Skeletal muscle satellite cell (primary cell): Measurements from ENCODE around the gene SPIB.

Experiments used
- H3K27me3 ChIP-seq: 2 replicates; pipeline ENCODE4 v1.7.0; 2013; ENCODE audit warnings: low read length; ENCODE audit not compliant: control insufficient read depth, insufficient read depth
- H3K36me3 ChIP-seq: 2 replicates; pipeline ENCODE4 v1.7.0; 2013; ENCODE audit warnings: mild to moderate bottlenecking, control low read depth, low read length; ENCODE audit not compliant: insufficient read depth
- H3K4me1 ChIP-seq: 2 replicates; pipeline ENCODE4 v1.7.0; 2013; ENCODE audit warnings: low read length; ENCODE audit not compliant: control insufficient read depth, insufficient read depth
- H3K4me2 ChIP-seq: 2 replicates; pipeline ENCODE4 v1.7.0; 2013; ENCODE audit warnings: mild to moderate bottlenecking, low read length
- H3K4me3 ChIP-seq: 2 replicates; pipeline ENCODE4 v1.7.0; 2013; ENCODE audit warnings: low read length
- H3K9ac ChIP-seq: 2 replicates; pipeline ENCODE4 v1.7.0; 2013; ENCODE audit warnings: mild to moderate bottlenecking, low read depth, low read length, moderate library complexity
- H3K9me3 ChIP-seq: replicated peaks from 2 replicates; pipeline ENCODE4 v1.7.0; 2013; ENCODE audit warnings: mild to moderate bottlenecking, control low read depth, low read length

SPIB gene

DNA sequence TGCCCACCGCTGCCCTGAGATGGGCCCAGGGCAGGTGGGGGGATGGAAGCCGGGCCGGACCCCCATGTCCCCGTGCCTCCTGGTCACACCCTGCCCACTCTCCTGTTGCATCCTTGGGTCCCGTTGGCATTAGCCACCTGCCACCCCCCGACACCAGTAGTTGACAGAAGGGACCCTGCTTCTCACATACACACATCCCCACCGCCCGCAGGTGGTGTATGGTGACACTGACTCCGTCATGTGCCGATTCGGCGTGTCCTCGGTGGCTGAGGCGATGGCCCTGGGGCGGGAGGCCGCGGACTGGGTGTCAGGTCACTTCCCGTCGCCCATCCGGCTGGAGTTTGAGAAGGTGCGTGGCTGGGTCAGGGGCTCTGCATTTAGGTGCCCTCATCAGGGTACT, 5.2 kb upstream of the SPIB start:
- no peak overlapping the region for H3K9ac ChIP-seq
- H3K4me1 ChIP-seq, result no peaks in the 10 kb centered on the region
- H3K27me3 ChIP-seq, result no peaks in the 10 kb centered on the region
- H3K4me2 ChIP-seq, result no peak overlapping the region
- H3K9me3 ChIP-seq, result no peaks in the 10 kb centered on the region
- H3K36me3 ChIP-seq, result no peaks in the 10 kb centered on the region
- H3K4me3 ChIP-seq, result no peak overlapping the region

DNA sequence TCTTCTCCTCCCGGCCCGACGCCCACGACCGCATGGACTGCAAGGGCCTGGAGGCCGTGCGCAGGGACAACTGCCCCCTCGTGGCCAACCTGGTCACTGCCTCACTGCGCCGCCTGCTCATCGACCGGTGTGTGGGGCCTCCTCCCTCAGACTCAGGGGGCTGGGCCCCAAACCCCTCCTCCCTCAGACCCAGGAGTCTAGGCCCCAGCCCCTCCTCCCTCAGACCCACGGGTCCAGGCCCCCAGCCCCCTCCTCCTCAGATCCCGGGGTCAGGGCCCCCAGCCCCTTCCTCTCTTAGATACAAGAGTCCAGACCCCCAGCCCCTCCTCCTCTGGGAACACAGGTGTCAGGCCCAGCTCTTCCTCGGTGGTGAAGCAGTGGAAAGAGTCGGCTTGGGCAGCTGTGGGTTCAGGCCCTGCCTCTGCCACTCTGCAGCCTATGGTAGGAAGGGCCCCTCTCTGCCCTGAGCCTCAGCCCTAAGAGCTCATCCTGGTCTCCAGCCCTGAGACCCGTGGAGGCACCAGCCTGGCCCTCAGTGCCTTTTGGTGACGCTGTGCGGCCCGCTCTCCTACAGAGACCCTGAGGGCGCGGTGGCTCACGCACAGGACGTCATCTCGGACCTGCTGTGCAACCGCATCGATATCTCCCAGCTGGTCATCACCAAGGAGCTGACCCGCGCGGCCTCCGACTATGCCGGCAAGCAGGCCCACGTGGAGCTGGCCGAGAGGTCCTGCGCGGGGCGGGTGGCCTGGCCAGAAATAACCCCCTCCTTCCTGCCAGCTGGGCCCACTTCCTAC, 3.7 kb upstream of the SPIB start:
- no peaks in the 10 kb centered on the region for H3K36me3 ChIP-seq
- no peak overlapping the region for H3K4me3 ChIP-seq
- no peaks in the 10 kb centered on the region for H3K9me3 ChIP-seq
- H3K4me2 ChIP-seq, result no peak overlapping the region
- peaks cover 13% of the 10 kb centered on the region for H3K27me3 ChIP-seq
- no peak overlapping the region for H3K9ac ChIP-seq
- no peaks in the 10 kb centered on the region for H3K4me1 ChIP-seq

DNA sequence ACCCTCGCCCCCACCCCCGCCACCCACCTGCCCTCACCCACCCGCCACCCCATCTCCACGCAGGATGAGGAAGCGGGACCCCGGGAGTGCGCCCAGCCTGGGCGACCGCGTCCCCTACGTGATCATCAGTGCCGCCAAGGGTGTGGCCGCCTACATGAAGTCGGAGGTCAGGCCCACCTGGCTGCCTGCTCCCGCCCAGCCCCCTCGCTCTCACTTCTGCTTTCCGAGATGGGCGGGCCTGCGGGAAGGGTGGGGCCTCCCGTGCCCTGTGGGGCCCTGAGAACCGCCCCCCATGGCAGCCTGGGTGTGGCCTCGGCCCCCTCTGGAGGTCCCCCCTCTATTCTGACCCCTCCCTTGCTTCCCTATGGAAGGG, 3.1 kb upstream of the SPIB start:
- Histone ChIP-seq H3K4me2 (no peak overlapping the region), H3K27me3 (peaks cover 14% of the 10 kb centered on the region), H3K9ac (no peak overlapping the region), H3K9me3 (no peaks in the 10 kb centered on the region), H3K4me1 (no peaks in the 10 kb centered on the region), H3K4me3 (no peak overlapping the region), H3K36me3 (no peaks in the 10 kb centered on the region)

DNA sequence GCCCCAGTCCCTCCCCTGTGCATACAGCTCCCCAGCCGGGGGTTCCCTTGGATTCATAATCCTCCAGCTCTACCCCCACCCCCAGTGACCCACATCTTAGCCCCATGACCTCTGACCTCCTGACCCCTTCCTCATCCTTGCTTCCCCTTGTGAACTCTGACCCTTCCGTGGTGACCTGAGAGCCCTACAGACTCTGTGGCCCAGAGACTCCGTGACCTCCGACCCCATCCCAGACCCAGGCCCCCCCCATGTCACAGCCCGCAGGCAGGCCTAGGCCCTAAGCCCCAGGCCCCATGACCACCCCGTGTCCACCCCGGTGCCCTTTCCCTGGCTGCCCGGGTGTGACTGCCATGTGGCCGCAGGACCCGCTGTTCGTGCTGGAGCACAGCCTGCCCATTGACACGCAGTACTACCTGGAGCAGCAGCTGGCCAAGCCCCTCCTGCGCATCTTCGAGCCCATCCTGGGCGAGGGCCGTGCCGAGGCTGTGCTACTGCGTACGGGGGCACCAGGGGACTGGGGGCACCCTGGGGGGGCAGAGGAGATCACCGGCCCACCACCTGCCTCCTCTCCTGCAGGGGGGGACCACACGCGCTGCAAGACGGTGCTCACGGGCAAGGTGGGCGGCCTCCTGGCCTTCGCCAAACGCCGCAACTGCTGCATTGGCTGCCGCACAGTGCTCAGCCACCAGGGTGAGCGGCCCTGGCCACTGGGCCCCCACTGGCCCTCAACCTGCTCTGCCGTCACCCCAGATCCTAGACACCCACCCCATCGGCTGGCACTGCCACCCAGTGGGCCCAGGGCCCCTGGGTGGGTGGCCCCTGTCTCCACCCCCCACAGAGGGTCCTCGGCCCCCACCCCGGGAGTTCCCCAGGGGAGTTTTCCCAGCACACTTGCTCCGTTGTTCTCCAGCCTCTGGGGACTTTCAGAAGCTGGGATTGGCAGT, 2.4 kb upstream of the SPIB start:
- H3K4me2 ChIP-seq, result no peak overlapping the region
- H3K36me3 ChIP-seq, result no peaks in the 10 kb centered on the region
- no peak overlapping the region for H3K9ac ChIP-seq
- no peak overlapping the region for H3K4me3 ChIP-seq
- H3K27me3 ChIP-seq, result peaks cover 14% of the 10 kb centered on the region
- H3K9me3 ChIP-seq, result no peaks in the 10 kb centered on the region
- H3K4me1 ChIP-seq, result no peaks in the 10 kb centered on the region

DNA sequence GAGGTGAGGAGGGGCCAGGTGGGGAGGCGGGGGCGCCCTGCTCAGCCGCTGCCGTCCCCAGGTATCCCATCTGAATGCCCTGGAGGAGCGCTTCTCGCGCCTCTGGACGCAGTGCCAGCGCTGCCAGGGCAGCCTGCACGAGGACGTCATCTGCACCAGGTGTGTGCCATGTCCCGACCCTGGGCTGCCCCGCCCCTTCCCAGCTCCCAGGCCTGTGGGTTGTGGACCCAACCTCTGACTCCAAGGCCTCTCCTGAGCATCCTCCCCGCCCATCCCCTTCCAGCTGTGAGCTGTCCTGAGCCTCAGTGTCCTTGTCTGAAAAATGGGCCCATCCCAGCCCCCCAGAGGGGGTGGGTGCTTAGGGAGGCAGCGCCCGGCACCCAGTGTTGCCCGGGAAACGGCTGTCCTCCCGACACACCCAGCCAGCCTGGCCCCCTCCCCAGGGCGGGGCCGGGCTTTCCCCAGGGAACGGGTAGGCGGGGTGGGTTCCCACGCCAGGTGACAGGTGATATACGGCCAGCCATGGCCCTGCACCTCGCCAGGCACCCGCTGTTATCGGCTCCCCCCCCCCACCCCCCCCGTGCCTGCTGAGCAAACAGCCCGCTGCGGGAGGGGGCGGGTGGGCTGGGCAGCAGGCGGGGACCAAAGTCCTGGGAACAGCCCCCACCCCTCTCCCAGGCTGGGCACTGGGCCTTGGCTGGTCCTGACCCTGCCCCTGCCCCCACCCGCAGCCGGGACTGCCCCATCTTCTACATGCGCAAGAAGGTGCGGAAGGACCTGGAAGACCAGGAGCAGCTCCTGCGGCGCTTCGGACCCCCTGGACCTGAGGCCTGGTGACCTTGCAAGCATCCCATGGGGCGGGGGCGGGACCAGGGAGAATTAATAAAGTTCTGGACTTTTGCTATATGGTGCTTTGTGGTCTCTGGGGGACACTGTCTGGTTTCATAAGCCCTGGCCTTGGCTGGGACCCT, 1.3 kb upstream of the SPIB start:
- no peaks in the 10 kb centered on the region for H3K9me3 ChIP-seq
- H3K4me2 ChIP-seq, result no peak overlapping the region
- H3K27me3 ChIP-seq, result peaks cover 14% of the 10 kb centered on the region
- no peaks in the 10 kb centered on the region for H3K4me1 ChIP-seq
- H3K4me3 ChIP-seq, result no peak overlapping the region
- no peaks in the 10 kb centered on the region for H3K36me3 ChIP-seq
- no peak overlapping the region for H3K9ac ChIP-seq

DNA sequence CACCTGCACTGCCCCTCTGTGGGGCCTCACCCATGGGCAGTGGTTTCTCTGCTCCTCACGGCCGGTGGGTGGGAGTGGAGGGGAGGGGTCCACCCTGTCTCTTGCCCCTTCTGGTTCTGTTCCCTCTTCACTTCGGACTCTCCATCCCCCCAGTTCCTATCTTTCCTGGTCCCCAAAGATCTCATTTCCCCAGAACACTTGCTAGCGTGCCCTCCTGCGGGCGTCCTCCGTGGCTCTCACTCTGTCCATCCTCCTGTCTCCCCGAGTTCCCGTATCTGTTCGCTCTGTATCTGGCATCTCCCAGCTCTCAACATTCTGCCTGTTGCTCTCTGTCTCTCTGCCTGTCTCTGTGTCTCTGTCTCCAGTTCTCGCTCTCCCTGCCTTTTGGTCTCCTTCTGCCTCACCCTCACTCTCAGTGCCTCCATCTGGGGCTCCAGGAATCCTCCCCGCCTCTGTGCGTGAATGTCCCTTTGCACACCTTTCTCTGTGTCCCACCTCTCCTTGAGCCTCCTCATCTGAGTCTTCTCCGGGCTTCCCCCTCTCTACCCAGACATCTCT, 363 bp downstream of the SPIB start:
- Histone ChIP-seq H3K4me3 (no peak overlapping the region), H3K4me2 (no peak overlapping the region), H3K9me3 (no peaks in the 10 kb centered on the region), H3K27me3 (peaks cover 14% of the 10 kb centered on the region), H3K36me3 (no peaks in the 10 kb centered on the region), H3K4me1 (no peaks in the 10 kb centered on the region), H3K9ac (no peak overlapping the region)

DNA sequence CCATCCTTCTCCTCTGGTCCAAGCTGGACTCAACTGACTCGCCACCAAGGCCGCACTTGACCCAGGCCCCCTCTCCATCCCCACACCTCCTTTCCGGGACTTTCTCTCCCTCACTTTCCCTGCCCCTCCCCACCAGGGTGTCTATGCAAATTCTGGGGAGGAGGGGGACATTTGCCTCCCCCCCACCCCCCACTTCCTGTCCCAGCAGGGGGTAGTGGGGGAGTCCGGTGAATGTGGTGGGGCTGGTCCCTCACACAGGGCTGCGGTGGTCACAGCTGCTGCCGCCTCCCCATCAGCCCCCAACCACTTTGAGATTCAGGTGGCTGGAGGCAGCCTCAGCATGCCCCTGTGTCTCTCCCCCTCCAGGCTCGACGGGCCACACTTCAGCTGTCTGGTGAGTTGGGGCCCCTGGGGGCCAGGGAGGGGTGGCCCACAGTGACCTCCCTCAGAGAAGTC, 870 bp downstream of the SPIB start:
- Histone ChIP-seq H3K4me3 (no peak overlapping the region), H3K4me2 (no peak overlapping the region), H3K4me1 (no peaks in the 10 kb centered on the region), H3K9me3 (no peaks in the 10 kb centered on the region), H3K27me3 (peaks cover 14% of the 10 kb centered on the region), H3K36me3 (no peaks in the 10 kb centered on the region), H3K9ac (no peak overlapping the region)

DNA sequence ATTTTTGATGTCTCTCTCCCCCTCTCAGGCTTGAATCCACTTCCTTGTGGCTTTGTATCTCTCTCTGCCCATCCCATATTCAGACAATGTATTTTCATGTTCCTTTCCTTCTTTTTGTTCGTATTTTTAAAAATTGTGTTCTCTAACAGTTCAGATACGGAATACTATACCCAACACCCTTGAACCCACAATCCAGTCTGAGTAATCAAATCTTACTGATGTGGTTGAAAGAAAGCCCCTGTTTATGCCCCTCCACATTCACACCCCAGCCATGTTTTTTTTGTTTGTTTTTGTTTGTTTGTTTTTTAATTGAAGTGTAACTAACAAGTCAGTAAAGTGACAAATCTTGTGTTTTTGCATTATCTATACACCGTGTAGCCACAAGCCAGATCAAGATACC, 1.4 kb downstream of the SPIB start:
- Histone ChIP-seq H3K4me3 (no peak overlapping the region), H3K9ac (no peak overlapping the region), H3K4me1 (no peaks in the 10 kb centered on the region), H3K27me3 (peaks cover 14% of the 10 kb centered on the region), H3K4me2 (no peak overlapping the region), H3K36me3 (no peaks in the 10 kb centered on the region), H3K9me3 (no peaks in the 10 kb centered on the region)

DNA sequence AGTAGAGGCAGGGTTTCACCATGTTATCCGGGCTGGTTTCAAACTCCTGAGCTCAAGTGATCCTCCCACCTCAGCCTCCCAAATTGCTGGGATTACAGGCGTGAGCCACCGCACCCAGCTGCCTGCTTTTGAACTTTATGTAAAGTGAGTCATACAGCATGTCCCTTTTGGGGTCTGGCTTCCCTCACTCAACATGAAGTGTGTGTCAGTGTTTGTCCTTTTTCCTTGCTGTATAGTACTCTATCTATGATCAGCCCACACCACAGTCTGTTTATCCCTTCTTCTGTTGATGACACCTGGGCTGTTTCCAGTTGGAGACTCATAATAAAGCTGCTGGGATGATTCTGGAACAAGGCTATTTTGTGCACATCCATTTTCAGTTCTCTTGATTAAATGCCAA, 2.1 kb downstream of the SPIB start:
- Histone ChIP-seq H3K36me3 (no peaks in the 10 kb centered on the region), H3K9me3 (no peaks in the 10 kb centered on the region), H3K4me1 (no peaks in the 10 kb centered on the region), H3K27me3 (peaks cover 14% of the 10 kb centered on the region), H3K9ac (no peak overlapping the region), H3K4me3 (no peak overlapping the region), H3K4me2 (no peak overlapping the region)

DNA sequence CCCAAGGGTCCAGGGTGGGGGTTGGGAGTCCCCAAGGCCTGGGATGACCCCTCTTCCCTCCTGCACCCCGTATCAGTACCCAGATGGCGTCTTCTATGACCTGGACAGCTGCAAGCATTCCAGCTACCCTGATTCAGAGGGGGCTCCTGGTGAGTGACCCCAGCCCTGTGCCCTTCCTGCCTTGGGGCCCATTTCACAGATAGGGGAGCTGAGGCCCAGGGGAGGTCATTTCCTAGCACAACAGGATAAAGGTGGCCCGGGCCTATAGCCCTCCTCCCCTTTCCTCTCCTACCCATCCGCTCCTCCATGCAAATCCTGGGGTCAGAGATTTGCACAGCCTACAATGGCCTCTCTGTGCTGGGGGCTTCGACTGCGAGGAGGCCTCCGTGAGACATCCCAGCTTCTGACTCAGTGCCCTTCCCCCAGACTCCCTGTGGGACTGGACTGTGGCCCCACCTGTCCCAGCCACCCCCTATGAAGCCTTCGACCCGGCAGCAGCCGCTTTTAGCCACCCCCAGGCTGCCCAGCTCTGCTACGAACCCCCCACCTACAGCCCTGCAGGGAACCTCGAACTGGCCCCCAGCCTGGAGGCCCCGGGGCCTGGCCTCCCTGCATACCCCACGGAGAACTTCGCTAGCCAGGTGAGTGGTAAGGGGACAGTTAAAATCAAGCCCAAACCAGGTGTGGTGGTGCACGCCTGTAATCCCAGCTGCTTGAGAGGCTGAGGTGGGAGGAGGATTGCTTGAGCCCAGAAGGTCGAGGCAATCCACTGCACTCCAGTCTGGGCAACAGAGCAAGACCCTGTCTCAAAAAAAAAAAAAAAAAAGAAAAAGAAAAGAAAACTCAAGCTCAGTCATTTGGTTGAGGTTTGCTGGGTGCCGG, 3.9 kb downstream of the SPIB start:
- no peaks in the 10 kb centered on the region for H3K9me3 ChIP-seq
- no peak overlapping the region for H3K4me3 ChIP-seq
- H3K4me2 ChIP-seq, result no peak overlapping the region
- peaks cover 14% of the 10 kb centered on the region for H3K27me3 ChIP-seq
- no peaks in the 10 kb centered on the region for H3K4me1 ChIP-seq
- H3K36me3 ChIP-seq, result no peaks in the 10 kb centered on the region
- no peak overlapping the region for H3K9ac ChIP-seq
